Colonic mucosa (tissue), 4 donors: ENCODE measurements around the gene TPST1. TPM values are rescaled to one million over a fixed set of nuclear protein-coding genes. Genes with fewer than 3 reads are reported as not detected.

Source experiments
- DNase-seq: peaks from one replicate; pipeline ENCODE4 v3.0.0-alpha.2; 2020
- H3K27ac ChIP-seq: fragments of 200-600 bp; one replicate; pipeline ENCODE4 v1.8.0; 2021
- H3K27me3 ChIP-seq: fragments of 200-600 bp; one replicate; pipeline ENCODE4 v1.8.0; 2021
- H3K36me3 ChIP-seq: fragments of 200-600 bp; one replicate; pipeline ENCODE4 v1.8.0; 2021
- H3K4me1 ChIP-seq: fragments of 200-600 bp; one replicate; pipeline ENCODE4 v1.8.0; 2021; ENCODE audit warnings: mild to moderate bottlenecking
- H3K4me3 ChIP-seq: fragments of 200-600 bp; one replicate; pipeline ENCODE4 v1.8.0; 2021
- H3K9ac ChIP-seq, 2 donors: one replicate each; pipeline ENCODE4 v1.7.0; 2013; ENCODE audit warnings: control low read depth in 2 of 2, low read depth in 2 of 2, low read length in 2 of 2
- H3K9me3 ChIP-seq: fragments of 200-600 bp; one replicate; pipeline ENCODE4 v1.8.0; 2021
- intact Hi-C: fragments of 100-400 bp; cut with DNase I; formaldehyde crosslinking; loops from one replicate; pipeline ENCODE4 v1.14.1; 2022
- total RNA-seq, 2 donors: library from RNA; stranded (reverse); fragmentation: NEBNext Ultra II Directional in 1 of 2; extraction: Animal tissue kit (Norgen Biotek cat#: 25700) in 1 of 2; gene quantifications; one replicate each; pipeline ENCODE4 v1.2.1, GENCODE V29; 2021
- TF ChIP-seq, protein P1 (sequence below): fragments of 200-600 bp; IDR thresholded peaks from one replicate; pipeline ENCODE4 v1.8.0; 2022; ENCODE audit warnings: antibody characterized with exemption, mild to moderate bottlenecking
- donor health status: healthy.
- donor health status: DM: no; HTN: no; CAD: no.
- donor health status: DM: no; HTN: no; CAD: no.

TPST1 gene
- total RNA-seq, 2 donors from 2014 or later: 3.6 to 6.1 TPM

DNA sequence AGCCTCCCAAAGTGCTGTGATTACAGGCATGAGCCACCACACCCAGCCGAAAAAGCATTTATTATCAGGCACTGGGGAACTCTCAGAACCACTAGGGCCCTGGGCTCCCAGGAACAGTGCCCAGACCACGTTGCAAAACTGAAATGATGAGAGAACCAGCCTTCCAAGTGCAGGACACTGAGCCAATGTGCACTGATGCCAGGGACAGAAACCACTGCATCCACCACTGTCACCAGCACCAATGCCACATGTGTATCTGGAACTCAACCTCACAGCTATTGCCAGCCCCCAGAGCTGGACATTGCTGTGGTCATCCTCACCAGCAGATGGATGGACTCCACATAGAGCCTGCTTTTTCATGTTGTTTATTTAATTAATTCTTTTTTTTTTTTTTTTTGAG, 28.2 kb upstream of the TPST1 start:
- Histone ChIP-seq H3K27me3 (no peaks in the 10 kb centered on the region), H3K4me1 (no peaks in the 10 kb centered on the region), H3K36me3 (no peaks in the 10 kb centered on the region), H3K4me3 (no peak overlapping the region), H3K27ac (no peak overlapping the region), H3K9me3 (no peaks in the 10 kb centered on the region), H3K9ac (no peak overlapping the region)
- intact Hi-C loops: no loop called here
- TF ChIP-seq, protein P1, sequence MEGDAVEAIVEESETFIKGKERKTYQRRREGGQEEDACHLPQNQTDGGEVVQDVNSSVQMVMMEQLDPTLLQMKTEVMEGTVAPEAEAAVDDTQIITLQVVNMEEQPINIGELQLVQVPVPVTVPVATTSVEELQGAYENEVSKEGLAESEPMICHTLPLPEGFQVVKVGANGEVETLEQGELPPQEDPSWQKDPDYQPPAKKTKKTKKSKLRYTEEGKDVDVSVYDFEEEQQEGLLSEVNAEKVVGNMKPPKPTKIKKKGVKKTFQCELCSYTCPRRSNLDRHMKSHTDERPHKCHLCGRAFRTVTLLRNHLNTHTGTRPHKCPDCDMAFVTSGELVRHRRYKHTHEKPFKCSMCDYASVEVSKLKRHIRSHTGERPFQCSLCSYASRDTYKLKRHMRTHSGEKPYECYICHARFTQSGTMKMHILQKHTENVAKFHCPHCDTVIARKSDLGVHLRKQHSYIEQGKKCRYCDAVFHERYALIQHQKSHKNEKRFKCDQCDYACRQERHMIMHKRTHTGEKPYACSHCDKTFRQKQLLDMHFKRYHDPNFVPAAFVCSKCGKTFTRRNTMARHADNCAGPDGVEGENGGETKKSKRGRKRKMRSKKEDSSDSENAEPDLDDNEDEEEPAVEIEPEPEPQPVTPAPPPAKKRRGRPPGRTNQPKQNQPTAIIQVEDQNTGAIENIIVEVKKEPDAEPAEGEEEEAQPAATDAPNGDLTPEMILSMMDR: no peak
- peak; percentile 21 for DNase-seq

DNA sequence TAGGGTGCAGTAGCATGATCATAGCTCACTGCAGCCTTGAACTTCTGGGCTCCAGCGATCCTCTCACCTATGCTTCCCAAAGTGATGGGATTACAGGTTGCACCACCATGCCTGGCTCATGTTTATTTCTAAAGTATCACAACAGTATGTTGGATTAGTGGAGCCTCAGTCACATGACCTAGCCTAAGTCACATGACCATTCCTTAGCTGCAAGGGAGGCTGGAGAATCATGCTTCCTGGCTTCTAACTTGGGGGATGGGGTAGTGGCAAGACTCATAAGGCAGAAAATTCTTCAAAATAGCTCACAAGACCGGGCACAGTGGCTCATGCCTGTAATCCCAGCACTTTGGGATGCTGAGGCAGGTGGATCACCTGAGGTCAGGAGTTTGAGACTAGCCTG, 26.9 kb upstream of the TPST1 start:
- no peak overlapping the region for H3K27ac ChIP-seq
- H3K4me1 ChIP-seq: no peaks in the 10 kb centered on the region
- H3K9me3 ChIP-seq: no peaks in the 10 kb centered on the region
- H3K36me3 ChIP-seq: no peaks in the 10 kb centered on the region
- no peak overlapping the region for H3K9ac ChIP-seq
- no peaks in the 10 kb centered on the region for H3K27me3 ChIP-seq
- DNase-seq: no peak
- TF ChIP-seq, protein P1: no peak
- H3K4me3 ChIP-seq: no peak overlapping the region
- intact Hi-C loops: no loop called here

DNA sequence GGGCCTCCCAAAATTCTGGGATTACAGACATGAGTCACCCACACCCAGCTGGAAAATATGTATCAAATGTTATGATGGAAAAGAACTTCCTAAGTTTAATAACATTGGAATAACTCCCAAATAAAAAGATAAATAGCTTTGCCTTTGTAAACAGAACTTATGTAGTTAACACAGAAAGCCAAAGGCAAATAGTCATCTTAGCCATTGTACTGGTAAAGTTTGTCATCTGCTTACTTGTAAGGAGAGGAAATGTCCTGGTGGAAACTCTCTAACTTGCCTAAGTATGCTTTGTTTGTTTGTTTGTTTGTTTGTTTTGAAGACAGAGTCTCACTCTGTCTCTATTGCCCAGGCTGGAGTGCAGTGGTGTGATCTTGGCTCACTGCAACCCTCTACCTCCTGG, 23.8 kb upstream of the TPST1 start:
- DNase-seq: no peak
- H3K4me3 ChIP-seq: no peak overlapping the region
- H3K27ac ChIP-seq: no peak overlapping the region
- H3K27me3 ChIP-seq: no peaks in the 10 kb centered on the region
- intact Hi-C loops: no loop called here
- no peak overlapping the region for H3K9ac ChIP-seq
- no peaks in the 10 kb centered on the region for H3K4me1 ChIP-seq
- TF ChIP-seq, protein P1: no peak
- H3K36me3 ChIP-seq: no peaks in the 10 kb centered on the region
- no peaks in the 10 kb centered on the region for H3K9me3 ChIP-seq

DNA sequence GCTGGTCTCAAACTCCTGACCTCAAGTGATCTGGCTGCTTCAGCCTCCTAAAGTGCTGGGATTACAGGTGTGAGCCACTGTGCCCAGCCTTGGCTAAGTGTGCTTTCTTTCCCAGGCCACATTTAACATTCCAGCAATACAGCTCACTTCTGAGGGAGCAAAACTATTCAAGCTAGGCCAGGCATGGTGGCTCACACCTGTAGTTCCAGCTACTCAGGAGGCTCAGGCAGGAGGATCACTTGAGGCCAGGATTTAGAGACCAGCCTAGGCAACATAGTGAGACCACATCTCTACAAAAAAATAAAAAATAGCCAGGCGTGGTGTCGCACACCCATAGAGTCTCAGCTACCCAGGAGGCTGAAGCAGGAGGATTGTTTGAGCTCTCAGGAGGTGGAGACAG, 23.3 kb upstream of the TPST1 start:
- Histone ChIP-seq H3K4me1 (no peaks in the 10 kb centered on the region), H3K27ac (no peak overlapping the region), H3K9me3 (no peaks in the 10 kb centered on the region), H3K27me3 (no peaks in the 10 kb centered on the region), H3K4me3 (no peak overlapping the region), H3K9ac (no peak overlapping the region), H3K36me3 (no peaks in the 10 kb centered on the region)
- DNase-seq: no peak
- TF ChIP-seq, protein P1: no peak
- intact Hi-C loops: no loop called here

DNA sequence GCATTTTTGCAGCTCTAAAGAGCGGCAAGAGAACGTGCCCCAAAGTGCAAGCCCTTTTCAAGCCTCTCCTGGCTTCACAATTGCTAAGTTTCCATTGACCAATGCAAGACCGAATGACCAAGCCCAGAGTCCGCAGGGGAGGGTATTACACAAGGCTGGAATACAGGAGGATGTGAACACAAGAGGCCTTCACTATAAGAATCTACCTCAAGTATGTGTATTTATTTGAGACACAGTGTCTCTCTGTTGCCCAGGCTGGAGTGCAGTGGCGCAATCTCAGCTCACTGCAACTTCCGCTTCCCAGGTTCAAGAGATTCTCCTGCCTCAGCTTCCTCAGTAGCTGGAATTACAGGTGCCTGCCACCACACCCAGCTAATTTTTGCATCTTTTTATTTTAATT, 22.2 kb upstream of the TPST1 start:
- intact Hi-C loops: no loop called here
- Histone ChIP-seq H3K36me3 (no peaks in the 10 kb centered on the region), H3K4me3 (no peak overlapping the region), H3K9ac (no peak overlapping the region), H3K27me3 (no peaks in the 10 kb centered on the region), H3K27ac (no peak overlapping the region), H3K9me3 (no peaks in the 10 kb centered on the region), H3K4me1 (no peaks in the 10 kb centered on the region)
- DNase-seq: no peak
- TF ChIP-seq, protein P1: no peak

DNA sequence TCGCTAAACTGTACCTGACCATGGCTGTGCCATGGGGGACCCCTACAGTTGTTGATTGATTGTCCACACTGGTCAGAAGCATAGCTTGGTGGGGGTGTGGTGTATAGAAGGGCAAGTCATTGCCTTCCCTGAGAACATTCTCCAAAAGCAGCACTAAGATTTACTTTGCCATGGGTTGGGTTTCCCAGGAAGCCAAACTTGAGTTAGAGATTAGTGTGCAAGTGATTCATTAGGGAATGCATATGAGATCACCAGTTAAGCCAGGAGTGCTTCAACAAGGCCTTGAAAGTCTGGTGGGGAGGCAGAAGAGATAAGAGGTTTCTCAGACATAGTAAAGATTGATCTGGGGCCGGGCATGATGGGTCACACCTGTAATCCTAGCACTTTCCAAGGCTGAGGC, 21.4 kb upstream of the TPST1 start:
- Histone ChIP-seq H3K4me1 (no peaks in the 10 kb centered on the region), H3K36me3 (no peaks in the 10 kb centered on the region), H3K27me3 (no peaks in the 10 kb centered on the region), H3K4me3 (no peak overlapping the region), H3K9me3 (no peaks in the 10 kb centered on the region), H3K9ac (no peak overlapping the region), H3K27ac (no peak overlapping the region)
- TF ChIP-seq, protein P1: no peak
- intact Hi-C loops: no loop called here
- no peak for DNase-seq
